ENCODE results near the gene RCAN2.

The RCAN2 gene

GRCh38 chr6:46244670-46245069, 246.6 kb downstream of the RCAN2 start:
- no peak for DNase-seq

GRCh38 chr6:46243754-46244153, 247.5 kb downstream of the RCAN2 start:
- DNase-seq: no peak

GRCh38 chr6:46242921-46243320, 248.3 kb downstream of the RCAN2 start:
- no peak for DNase-seq

- no peak for DNase-seq
Measured at GRCh38 chr6:46240866-46241565, 250.2 kb downstream of the RCAN2 start.

GRCh38 chr6:46236752-46237151, 254.5 kb downstream of the RCAN2 start:
- no peak for DNase-seq

GRCh38 chr6:46235242-46235641, 256.0 kb downstream of the RCAN2 start:
- no peak for DNase-seq

GRCh38 chr6:46234700-46235099, 256.5 kb downstream of the RCAN2 start:
- DNase-seq: no peak

GRCh38 chr6:46234156-46234556, 257.1 kb downstream of the RCAN2 start:
- DNase-seq: no peak

GRCh38 chr6:46233129-46233528, 258.1 kb downstream of the RCAN2 start:
- DNase-seq: no peak

GRCh38 chr6:46222286-46222685, 269.0 kb downstream of the RCAN2 start:
- DNase-seq: no peak

GRCh38 chr6:46221222-46221793, 269.9 kb downstream of the RCAN2 start:
- DNase-seq: no peak

- no peak for DNase-seq
Measured at GRCh38 chr6:46220352-46221221, 270.7 kb downstream of the RCAN2 start.

- DNase-seq: no peak
Measured at GRCh38 chr6:46219661-46220060, 271.6 kb downstream of the RCAN2 start.

- DNase-seq: no peak
Measured at GRCh38 chr6:46218457-46218856, 272.8 kb downstream of the RCAN2 start.

- no peak for DNase-seq
Measured at GRCh38 chr6:46217671-46218131, 273.5 kb downstream of the RCAN2 start.

GRCh38 chr6:46216879-46217278, 274.4 kb downstream of the RCAN2 start:
- DNase-seq: no peak

- DNase-seq: no peak
Measured at GRCh38 chr6:46215777-46216176, 275.5 kb downstream of the RCAN2 start.

GRCh38 chr6:46215213-46215612, 276.0 kb downstream of the RCAN2 start:
- DNase-seq: no peak

- no peak for DNase-seq
Measured at GRCh38 chr6:46211917-46212316, 279.3 kb downstream of the RCAN2 start.

- no peak for DNase-seq
Measured at GRCh38 chr6:46210294-46210693, 281.0 kb downstream of the RCAN2 start.

- no peak for DNase-seq
Measured at GRCh38 chr6:46208303-46208702, 282.9 kb downstream of the RCAN2 start.

GRCh38 chr6:46207174-46207573, 284.1 kb downstream of the RCAN2 start:
- no peak for DNase-seq

- DNase-seq: no peak
Measured at GRCh38 chr6:46204880-46205650, 286.2 kb downstream of the RCAN2 start.
